NT2/D1 (cell line): ENCODE results near the gene SCN3B.

Experiments
- SUZ12 ChIP-seq: IDR thresholded peaks from 2 replicates; pipeline ENCODE4 v1.6.1; 2011; ENCODE audit not compliant: insufficient read length, insufficient read depth; ENCODE audit errors: extremely low read depth
- YY1 ChIP-seq: IDR thresholded peaks from 2 replicates; pipeline ENCODE4 v1.6.1; 2011; ENCODE audit not compliant: insufficient read length, insufficient read depth
- ZNF274 ChIP-seq: IDR thresholded peaks from 2 replicates; pipeline ENCODE4 v1.6.1; 2011; ENCODE audit warnings: mild to moderate bottlenecking, low read depth, low read length

DNA sequence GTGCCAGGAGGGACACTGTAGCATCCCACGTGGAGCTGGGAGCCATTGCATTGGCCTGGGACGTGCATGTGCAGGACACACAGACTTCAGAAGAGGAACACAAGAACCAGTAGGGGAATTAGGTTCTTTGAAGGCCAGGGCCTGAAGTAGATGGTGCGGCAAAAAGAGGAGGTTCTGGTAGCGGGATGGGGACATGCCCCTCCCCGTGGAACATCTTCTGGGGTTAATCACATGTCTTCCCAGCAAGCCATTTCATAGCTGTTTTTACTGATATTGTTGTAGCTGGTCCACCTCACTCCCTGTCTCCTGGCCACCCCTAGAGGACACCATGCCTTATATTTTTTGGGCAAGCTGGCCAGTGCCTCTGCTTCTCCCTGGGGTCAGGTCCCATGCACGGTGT, 74.3 kb downstream of the SCN3B start:
- TF ChIP-seq ZNF274 (no peak), SUZ12 (no peak), YY1 (no peak)
